Right lobe of liver (tissue), 4 donors: ENCODE data around the gene KLHDC1.

ENCODE experiments used
- POLR2A ChIP-seq: fragments of 450-650 bp; IDR thresholded peaks from one replicate; pipeline ENCODE4 v1.6.1; 2017; ENCODE audit warnings: antibody characterized with exemption, mild to moderate bottlenecking
- TF ChIP-seq, protein P1 (sequence below), 4 donors: fragments of 200-600 bp in 3 of 4; fragments of 450-650 bp in 1 of 4; IDR thresholded peaks; one replicate each; pipeline versions ENCODE4 v1.5.1 to v1.8.0; 2016 to 2022; ENCODE audit warnings: antibody characterized with exemption in 4 of 4, mild to moderate bottlenecking in 2 of 4
- donor health status: DM: no; HTN: no; CAD: no.
- donor health status: DM: no; HTN: no; CAD: no.
- donor health status: DM: no; HTN: yes; CAD: no.

DNA sequence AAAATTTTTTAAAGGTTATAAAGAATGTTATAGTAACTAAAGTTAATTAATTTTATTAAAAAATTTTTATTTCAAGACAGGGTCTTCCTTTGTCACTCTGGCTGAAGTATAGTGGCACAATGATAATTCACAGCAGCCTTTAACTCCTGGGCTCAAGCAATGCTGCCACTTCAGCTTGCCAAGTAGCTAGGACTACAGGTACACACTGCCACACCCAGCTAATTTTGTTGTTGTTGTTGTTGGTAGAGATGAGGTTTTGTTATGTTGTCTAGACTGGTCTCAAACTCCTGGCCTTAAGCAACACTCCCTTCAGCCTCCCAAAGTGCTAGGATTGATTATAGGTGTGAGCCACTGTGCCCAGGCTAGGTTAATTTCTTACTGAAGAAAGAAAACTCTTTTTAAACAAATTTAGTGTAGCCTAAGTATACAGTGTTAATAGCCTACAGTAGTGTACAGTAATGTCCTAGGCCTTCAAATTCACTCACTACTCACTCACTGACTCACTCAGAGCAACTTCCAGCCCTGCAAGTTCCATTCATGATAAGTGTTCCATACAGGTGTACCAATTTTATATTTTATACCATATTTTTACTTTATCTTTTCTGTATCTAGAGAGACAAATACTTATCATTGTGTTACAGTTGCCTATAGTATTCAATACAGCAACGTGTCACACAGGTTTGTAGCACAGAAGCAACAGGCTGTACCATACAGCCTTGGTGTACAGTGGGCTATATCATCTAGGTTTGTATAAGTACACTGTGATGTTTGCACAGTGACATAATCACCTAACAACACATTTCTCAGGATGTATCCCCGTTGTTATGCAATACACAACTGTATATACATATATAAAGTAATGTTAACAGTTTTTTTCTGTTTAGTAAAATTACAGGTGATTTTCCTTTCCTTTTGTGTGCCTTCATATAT, 33.1 kb upstream of the KLHDC1 start:
- TF ChIP-seq, protein P1, sequence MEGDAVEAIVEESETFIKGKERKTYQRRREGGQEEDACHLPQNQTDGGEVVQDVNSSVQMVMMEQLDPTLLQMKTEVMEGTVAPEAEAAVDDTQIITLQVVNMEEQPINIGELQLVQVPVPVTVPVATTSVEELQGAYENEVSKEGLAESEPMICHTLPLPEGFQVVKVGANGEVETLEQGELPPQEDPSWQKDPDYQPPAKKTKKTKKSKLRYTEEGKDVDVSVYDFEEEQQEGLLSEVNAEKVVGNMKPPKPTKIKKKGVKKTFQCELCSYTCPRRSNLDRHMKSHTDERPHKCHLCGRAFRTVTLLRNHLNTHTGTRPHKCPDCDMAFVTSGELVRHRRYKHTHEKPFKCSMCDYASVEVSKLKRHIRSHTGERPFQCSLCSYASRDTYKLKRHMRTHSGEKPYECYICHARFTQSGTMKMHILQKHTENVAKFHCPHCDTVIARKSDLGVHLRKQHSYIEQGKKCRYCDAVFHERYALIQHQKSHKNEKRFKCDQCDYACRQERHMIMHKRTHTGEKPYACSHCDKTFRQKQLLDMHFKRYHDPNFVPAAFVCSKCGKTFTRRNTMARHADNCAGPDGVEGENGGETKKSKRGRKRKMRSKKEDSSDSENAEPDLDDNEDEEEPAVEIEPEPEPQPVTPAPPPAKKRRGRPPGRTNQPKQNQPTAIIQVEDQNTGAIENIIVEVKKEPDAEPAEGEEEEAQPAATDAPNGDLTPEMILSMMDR (IDR thresholded peaks at IDR 0.05) = no peak
- TF ChIP-seq POLR2A = no peak
